T-helper 9 cell (primary cell): ENCODE results near the gene SLC29A1.

Experiments used
- DNase-seq: peaks from one replicate; pipeline ENCODE4 v3.0.0-alpha.2; 2020

SLC29A1 gene

DNA sequence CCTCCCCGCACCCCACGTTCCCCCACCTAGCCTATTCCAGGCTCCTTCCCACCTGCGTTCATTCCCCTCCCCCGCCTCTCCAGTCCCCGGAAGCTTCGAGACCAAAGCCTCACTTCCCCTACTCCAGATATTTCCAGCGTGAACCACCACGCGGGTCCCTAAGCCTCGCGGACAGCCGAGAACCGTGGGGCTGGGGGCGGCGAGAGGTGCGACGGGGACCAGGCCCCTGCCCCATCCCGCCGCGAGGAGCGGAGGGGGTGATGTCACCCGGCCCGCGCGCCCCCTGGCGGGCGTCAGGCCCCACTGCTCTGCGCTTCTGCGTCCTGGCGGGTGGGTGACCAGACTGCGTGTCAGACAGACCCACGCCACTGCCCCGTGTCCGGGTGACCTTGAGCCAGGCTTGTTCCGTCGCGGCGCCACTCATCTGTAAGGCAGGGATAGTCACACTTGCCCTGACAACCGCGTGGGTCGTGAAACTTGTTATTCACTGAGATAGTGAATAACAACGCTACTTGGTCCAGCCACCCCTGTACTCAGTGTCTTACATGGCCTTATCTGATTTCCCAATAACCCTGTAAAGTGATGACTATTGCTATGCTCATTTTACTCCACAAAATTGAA, 14.5 kb downstream of the SLC29A1 start:
- DNase-seq = peak; percentile 74

- DNase-seq = no peak
These were observed 15.4 kb downstream of the SLC29A1 start for GRCh38 chr6:44238687-44239350.

GRCh38 chr6:44243345-44243744, 19.9 kb downstream of the SLC29A1 start:
- no peak for DNase-seq

DNA sequence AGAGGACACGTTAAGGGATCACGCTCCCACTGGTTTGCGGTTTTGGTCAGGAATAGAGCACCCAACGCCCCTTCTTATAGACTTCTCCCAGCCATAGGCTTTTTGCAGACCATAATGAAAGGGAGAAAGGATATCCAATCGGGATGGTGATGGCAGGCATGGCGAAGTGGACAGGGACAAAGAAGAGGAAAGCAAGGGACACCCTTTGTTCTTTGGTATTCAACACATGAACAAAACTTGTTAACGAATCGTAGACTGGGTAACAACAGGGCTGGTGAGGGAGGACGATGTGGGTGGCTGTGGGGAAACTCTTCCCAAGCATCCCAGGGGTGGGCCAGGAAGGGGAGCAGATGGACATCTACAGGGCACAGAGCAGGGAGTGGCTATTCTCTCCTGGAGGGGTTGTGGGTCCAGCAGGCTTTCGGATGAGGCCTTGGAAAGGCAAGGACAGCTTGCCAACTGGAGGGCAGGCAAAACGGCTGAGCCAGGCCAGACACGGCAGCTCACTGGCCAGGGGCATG, 22.1 kb downstream of the SLC29A1 start:
- DNase-seq = no peak

DNA sequence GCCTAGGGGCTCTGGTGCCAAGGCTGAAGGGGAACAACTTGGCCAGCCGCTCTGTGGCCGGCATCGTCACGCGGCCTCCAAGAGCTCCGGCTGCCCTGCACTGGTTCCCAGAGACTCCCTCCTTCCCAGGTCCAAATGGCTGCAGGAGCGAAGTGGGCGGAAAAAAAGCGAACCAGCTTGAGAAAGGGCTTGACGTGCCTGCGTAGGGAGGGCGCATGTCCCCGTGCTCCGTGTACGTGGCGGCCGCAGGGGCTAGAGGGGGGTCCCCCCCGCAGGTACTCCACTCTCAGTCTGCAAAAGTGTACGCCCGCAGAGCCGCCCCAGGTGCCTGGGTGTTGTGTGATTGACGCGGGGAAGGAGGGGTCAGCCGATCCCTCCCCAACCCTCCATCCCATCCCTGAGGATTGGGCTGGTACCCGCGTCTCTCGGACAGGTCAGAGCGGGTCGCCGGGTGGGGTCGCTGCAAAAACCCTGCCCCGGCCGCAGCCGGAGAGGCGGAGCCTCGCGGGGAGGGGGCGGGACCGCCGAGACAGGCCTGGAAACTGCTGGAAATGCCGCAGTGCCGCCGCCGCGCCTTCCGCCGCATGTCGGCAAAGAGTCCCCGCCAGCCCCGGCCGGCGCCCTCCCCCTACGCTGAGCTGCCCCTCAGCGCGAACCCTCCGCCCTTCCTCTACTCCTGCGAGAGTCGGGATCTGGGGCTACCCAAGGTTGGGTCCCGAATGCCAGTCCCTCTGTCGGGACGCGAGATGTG, 22.7 kb downstream of the SLC29A1 start:
- DNase-seq = peak; percentile 68

DNA sequence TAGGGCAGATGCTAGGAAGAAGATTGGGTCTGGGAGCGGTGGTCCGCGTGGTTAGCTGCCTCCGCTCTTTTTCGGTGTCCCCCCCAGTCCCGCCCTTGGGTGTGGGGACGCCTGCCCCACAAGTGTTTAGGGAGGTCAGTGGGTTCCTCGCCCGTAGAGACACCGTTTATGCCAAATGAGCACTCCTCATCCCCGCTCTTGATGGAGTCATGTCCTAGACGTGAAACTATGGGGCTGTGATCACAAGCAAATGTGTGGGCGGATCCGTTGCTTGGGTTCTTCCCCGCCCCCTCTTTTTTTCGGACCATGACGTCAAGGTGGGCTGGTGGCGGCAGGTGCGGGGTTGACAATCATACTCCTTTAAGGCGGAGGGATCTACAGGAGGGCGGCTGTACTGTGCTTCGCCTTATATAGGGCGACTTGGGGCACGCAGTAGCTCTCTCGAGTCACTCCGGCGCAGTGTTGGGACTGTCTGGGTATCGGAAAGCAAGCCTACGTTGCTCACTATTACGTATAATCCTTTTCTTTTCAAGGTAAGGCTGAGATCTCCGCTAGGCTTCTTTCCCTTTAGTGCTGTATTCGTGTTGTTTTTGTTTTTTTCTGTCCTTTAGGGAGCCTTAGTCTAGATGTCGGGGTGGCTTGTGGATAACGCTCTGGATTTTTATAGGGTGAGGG, 23.4 kb downstream of the SLC29A1 start, which contains the start of gene HSP90AB1:
HSP90AB1 (plus strand) TSS at position 439 of the 675 bp plus-strand sequence. CDS start 1,529 bp downstream, outside the sequence.
- DNase-seq = peak; percentile 90

GRCh38 chr6:44247338-44248302, 24.2 kb downstream of the SLC29A1 start:
- DNase-seq = peak; percentile 85

- no peak for DNase-seq
These were observed 25.2 kb downstream of the SLC29A1 start for GRCh38 chr6:44248579-44248978.

- DNase-seq = no peak
These were observed 25.8 kb downstream of the SLC29A1 start for GRCh38 chr6:44249082-44249748.

GRCh38 chr6:44250067-44250717, 26.8 kb downstream of the SLC29A1 start:
- no peak for DNase-seq

DNA sequence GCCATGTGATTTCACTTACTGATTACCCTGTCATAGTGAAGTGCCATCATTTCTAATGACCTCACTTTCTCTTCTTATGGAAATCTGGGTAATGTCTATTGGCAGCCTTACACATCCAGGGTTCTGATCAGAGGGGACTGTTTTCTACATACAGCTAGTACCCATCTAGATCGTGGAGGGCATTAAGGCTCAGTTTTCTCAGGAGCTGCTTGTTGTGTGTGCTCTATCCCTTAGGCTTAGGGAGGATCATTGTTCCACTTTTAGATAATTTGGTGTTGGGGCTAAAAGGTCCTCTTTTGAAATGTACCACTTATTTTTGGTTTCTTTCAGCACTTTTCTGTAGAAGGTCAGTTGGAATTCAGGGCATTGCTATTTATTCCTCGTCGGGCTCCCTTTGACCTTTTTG, 27.3 kb downstream of the SLC29A1 start:
- DNase-seq = no peak

GRCh38 chr6:44251576-44252524, 28.5 kb downstream of the SLC29A1 start:
- DNase-seq = no peak

- peak; percentile 61 for DNase-seq
These were observed 30.1 kb downstream of the SLC29A1 start for GRCh38 chr6:44253307-44254101.

GRCh38 chr6:44254191-44255104, 31.1 kb downstream of the SLC29A1 start:
- DNase-seq = no peak

DNA sequence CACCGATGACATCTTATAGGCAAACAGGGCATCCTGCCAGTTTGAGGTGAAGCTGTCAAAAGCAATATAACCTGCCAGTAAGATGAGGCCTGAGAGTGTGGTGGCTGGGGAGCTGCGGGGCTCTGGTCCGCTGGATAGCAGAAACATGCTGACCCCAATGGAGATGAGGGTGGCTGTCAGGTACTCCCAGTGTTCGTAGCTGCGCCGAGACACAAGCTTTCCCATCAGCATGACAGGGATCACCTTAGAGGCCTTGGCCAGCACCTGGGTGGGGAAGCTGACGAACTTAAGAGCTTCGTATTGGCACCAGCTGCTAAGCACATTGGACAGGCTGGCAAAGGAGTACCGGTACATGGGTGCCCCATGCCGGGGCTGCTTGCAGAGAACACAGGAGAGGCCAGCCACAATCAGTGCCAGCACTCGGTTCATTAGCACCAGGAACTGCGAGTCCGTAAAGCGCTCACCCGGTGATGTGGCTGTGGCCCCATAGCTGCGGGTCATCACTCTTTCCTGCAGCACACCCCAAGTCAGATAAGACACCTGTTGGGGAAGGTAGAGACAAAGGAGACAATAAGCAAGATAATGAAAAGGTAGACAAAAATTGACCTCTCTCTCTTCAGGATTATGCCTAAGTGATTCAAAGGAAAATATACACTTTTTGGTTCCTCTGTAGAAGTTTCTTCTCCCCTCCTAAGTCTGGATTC, 31.9 kb downstream of the SLC29A1 start:
- DNase-seq = no peak

DNA sequence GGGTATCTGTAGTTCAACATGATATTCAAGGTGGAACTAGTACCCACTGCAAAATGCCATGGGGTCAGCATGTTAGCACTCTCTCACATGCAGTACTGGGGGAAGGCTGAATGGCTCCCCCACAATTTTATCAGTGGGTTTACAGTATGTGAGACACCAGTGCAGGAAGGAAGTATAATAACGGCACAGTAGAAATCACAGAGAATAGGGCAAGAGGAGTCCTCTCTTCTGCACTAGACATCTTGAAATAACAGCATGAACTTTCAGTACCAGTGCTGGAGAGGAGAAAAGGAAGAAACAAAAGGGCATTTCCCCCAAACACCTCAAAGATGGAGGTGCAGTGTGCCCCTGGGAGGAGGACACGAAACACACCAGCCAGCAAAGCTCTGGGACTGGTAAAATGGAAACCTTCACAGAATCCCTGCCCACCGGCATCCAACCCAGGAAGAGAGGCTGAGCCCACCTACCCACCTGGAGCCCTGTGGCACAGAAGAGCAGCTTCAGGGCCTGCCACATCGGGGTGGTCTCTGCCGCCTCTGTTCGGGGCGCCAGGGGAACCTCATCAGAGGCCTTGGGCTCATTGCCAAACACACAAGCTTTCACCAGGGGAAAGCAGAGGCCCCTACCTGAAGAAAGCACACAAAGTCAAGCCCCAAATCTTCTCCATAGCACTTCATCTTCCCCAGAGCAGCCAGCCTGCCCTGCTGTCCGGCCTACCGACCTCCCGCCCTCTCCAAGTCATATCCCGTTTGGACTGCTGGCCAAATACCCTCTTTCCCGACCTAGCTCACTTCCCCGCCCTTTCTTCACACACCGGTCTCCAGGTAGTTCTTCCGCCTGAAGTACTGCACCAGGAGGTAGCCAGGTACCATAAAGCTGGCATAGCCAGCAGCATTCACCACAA, 32.7 kb downstream of the SLC29A1 start:
- DNase-seq = no peak
